ENCODE data around the gene HDDC3.

HDDC3 gene

GRCh38 chr15:90952901-90953677 lies 20.7 kb upstream of the HDDC3 start:
- no peak for DNase-seq (ENCODE audit: extremely low read depth, insufficient read length)
- Histone ChIP-seq H3K4me3 (replicated peaks; ENCODE audit: low read depth, low read length) (no peak overlapping the region), H3K27me3 (replicated peaks; ENCODE audit: control insufficient read depth, insufficient read depth, low read length) (no peaks in the 10 kb centered on the region), H3K36me3 (ENCODE audit: control insufficient read depth, insufficient read depth, low read length) (peaks cover 33% of the 10 kb centered on the region)
- TF ChIP-seq, protein P1, sequence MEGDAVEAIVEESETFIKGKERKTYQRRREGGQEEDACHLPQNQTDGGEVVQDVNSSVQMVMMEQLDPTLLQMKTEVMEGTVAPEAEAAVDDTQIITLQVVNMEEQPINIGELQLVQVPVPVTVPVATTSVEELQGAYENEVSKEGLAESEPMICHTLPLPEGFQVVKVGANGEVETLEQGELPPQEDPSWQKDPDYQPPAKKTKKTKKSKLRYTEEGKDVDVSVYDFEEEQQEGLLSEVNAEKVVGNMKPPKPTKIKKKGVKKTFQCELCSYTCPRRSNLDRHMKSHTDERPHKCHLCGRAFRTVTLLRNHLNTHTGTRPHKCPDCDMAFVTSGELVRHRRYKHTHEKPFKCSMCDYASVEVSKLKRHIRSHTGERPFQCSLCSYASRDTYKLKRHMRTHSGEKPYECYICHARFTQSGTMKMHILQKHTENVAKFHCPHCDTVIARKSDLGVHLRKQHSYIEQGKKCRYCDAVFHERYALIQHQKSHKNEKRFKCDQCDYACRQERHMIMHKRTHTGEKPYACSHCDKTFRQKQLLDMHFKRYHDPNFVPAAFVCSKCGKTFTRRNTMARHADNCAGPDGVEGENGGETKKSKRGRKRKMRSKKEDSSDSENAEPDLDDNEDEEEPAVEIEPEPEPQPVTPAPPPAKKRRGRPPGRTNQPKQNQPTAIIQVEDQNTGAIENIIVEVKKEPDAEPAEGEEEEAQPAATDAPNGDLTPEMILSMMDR (IDR thresholded peaks at IDR 0.05; ENCODE audit: insufficient read depth, low read length, poor library complexity, severe bottlenecking), result no peak

GRCh38 chr15:90950676-90951075 lies 18.3 kb upstream of the HDDC3 start:
- Histone ChIP-seq H3K4me3 (replicated peaks; ENCODE audit: low read depth, low read length) (no peak overlapping the region), H3K36me3 (ENCODE audit: control insufficient read depth, insufficient read depth, low read length) (peaks cover 41% of the 10 kb centered on the region), H3K27me3 (replicated peaks; ENCODE audit: control insufficient read depth, insufficient read depth, low read length) (no peaks in the 10 kb centered on the region)
- TF ChIP-seq, protein P1 (IDR thresholded peaks at IDR 0.05; ENCODE audit: insufficient read depth, low read length, poor library complexity, severe bottlenecking), result no peak
- no peak for DNase-seq (ENCODE audit: extremely low read depth, insufficient read length)

DNA sequence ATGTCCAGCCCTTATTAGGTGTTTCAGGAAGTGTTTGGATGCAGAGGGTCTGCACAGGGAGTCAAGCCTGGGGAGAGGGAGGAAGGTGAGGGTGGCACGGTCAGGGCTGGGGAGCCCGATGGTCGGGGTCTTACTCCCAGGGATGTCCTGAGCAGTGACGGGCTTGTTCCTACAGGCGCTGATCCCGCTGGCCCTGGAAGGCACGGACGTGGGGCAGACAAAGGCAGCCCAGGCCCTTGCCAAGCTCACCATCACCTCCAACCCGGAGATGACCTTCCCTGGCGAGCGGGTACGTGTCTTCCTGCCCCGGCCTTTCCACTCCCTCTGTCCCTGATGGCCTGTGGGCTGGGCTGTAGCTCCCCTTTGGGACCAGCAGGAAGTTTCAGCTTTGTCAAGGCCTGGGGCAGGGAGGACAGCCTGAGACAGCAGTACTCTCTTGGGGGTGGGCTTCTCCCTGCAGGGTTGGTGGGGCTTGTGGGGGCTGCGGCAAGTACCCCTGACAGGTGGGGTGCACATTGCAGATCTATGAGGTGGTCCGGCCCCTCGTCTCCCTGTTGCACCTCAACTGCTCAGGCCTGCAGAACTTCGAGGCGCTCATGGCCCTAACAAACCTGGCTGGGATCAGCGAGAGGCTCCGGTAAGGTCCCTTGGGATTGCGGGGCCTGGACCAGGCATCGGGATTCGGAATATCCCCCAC lies 17.8 kb upstream of the HDDC3 start:
- no peak for DNase-seq (ENCODE audit: extremely low read depth, insufficient read length)
- TF ChIP-seq, protein P1 (IDR thresholded peaks at IDR 0.05; ENCODE audit: insufficient read depth, low read length, poor library complexity, severe bottlenecking), result no peak
- Histone ChIP-seq H3K27me3 (replicated peaks; ENCODE audit: control insufficient read depth, insufficient read depth, low read length) (no peaks in the 10 kb centered on the region), H3K36me3 (ENCODE audit: control insufficient read depth, insufficient read depth, low read length) (peaks cover 42% of the 10 kb centered on the region), H3K4me3 (replicated peaks; ENCODE audit: low read depth, low read length) (no peak overlapping the region)

DNA sequence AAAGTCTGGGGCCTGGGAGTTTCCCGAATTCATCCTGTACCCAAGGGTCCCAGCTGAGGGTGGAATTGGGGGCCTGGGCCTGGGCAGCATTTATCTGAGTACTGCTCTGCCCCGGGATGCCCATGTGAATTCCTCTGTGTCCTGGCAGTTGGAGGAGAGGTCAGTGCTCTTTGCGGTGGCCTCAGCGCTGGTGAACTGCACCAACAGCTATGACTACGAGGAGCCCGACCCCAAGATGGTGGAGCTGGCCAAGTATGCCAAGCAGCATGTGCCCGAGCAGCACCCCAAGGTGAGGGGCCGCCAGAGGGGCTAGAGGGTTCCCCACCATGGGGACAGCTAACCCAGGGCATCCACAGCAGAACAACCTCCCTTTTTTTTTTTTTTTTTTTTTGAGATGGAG lies 16.2 kb upstream of the HDDC3 start:
- Histone ChIP-seq H3K27me3 (replicated peaks; ENCODE audit: control insufficient read depth, insufficient read depth, low read length) (no peaks in the 10 kb centered on the region), H3K36me3 (ENCODE audit: control insufficient read depth, insufficient read depth, low read length) (peaks cover 44% of the 10 kb centered on the region), H3K4me3 (replicated peaks; ENCODE audit: low read depth, low read length) (no peak overlapping the region)
- TF ChIP-seq, protein P1 (IDR thresholded peaks at IDR 0.05; ENCODE audit: insufficient read depth, low read length, poor library complexity, severe bottlenecking), result no peak
- no peak for DNase-seq (ENCODE audit: extremely low read depth, insufficient read length)

- H3K36me3 ChIP-seq (ENCODE audit: control insufficient read depth, insufficient read depth, low read length), result peaks cover 42% of the 10 kb centered on the region
- no peak for DNase-seq (ENCODE audit: extremely low read depth, insufficient read length)
- TF ChIP-seq, protein P1 (IDR thresholded peaks at IDR 0.05; ENCODE audit: insufficient read depth, low read length, poor library complexity, severe bottlenecking), result no peak
- no peak overlapping the region for H3K4me3 ChIP-seq (replicated peaks; ENCODE audit: low read depth, low read length)
- no peaks in the 10 kb centered on the region for H3K27me3 ChIP-seq (replicated peaks; ENCODE audit: control insufficient read depth, insufficient read depth, low read length)
Observed at GRCh38 chr15:90947577-90948357, 15.4 kb upstream of the HDDC3 start.
